SK-N-SH treated with all-trans-retinoic acid at 6 μM for 48 hours (cell line): ENCODE results near the gene KCNJ9.

Experiments
- ATAC-seq: fragments of 200-7000 bp; cut with Tn5 transposase; 3 replicates; pipeline ENCODE4 v1.9.1; 2020; ENCODE audit warnings: mild to moderate bottlenecking, moderate library complexity
- ARNTL ChIP-seq: fragments of 450-650 bp; formaldehyde crosslinking; IDR thresholded peaks from 2 replicates; pipeline ENCODE4 v1.5.0; 2020; ENCODE audit warnings: low read depth, mild to moderate bottlenecking, moderate library complexity, borderline replicate concordance
- BACH2 ChIP-seq: fragments of 250-450 bp; sonication (Bioruptor Pico); IDR thresholded peaks from 2 replicates; pipeline ENCODE4 v1.9.0; 2021; ENCODE audit warnings: mild to moderate bottlenecking, borderline replicate concordance
- CSDC2 ChIP-seq: fragments of 250-450 bp; sonication (Bioruptor Pico); IDR thresholded peaks from 2 replicates; pipeline ENCODE4 v1.5.0; 2020; ENCODE audit warnings: mild to moderate bottlenecking, moderate library complexity
- ESRRG ChIP-seq: fragments of 250-450 bp; sonication (Bioruptor Pico); IDR thresholded peaks from 2 replicates; pipeline ENCODE4 v1.6.1; 2021; ENCODE audit warnings: mild to moderate bottlenecking
- GLIS3 ChIP-seq: fragments of 250-450 bp; sonication (Bioruptor Pico); IDR thresholded peaks from 2 replicates; pipeline ENCODE4 v1.5.0; 2020; ENCODE audit warnings: mild to moderate bottlenecking, moderate library complexity
- ISL1 ChIP-seq: fragments of 250-450 bp; sonication (Bioruptor Pico); IDR thresholded peaks from 2 replicates; pipeline ENCODE4 v2.1.2; 2022; ENCODE audit warnings: mild to moderate bottlenecking, moderate library complexity
- OSR1 ChIP-seq: fragments of 250-450 bp; sonication (Bioruptor Pico); IDR thresholded peaks from 2 replicates; pipeline ENCODE4 v1.8.0; 2022; ENCODE audit warnings: moderate library complexity, mild to moderate bottlenecking, inconsistent platforms
- PATZ1 ChIP-seq: fragments of 250-450 bp; sonication (Bioruptor Pico); IDR thresholded peaks from 2 replicates; pipeline ENCODE4 v1.8.0; 2020; ENCODE audit warnings: mild to moderate bottlenecking, moderate library complexity, borderline replicate concordance
- RARB ChIP-seq: fragments of 250-450 bp; sonication (Bioruptor Pico); IDR thresholded peaks from 2 replicates; pipeline ENCODE4 v1.8.0; 2021; ENCODE audit warnings: mild to moderate bottlenecking, moderate library complexity
- SNAI2 ChIP-seq: fragments of 250-450 bp; sonication (Bioruptor Pico); IDR thresholded peaks from 2 replicates; pipeline ENCODE4 v1.5.0; 2020; ENCODE audit warnings: mild to moderate bottlenecking, moderate library complexity
- TOX ChIP-seq: fragments of 250-450 bp; sonication (Bioruptor Pico); IDR thresholded peaks from 2 replicates; pipeline ENCODE4 v1.8.0; 2021; ENCODE audit warnings: mild to moderate bottlenecking, moderate library complexity, borderline replicate concordance
- TSHZ2 ChIP-seq: fragments of 250-450 bp; sonication (Bioruptor Pico); IDR thresholded peaks from 2 replicates; pipeline ENCODE4 v1.5.0; 2020; ENCODE audit warnings: mild to moderate bottlenecking, moderate library complexity
- ZC3H10 ChIP-seq: fragments of 250-450 bp; sonication (Bioruptor Pico); IDR thresholded peaks from 2 replicates; pipeline ENCODE4 v1.5.1; 2021; ENCODE audit warnings: mild to moderate bottlenecking, moderate library complexity
- ZFP3 ChIP-seq: fragments of 250-450 bp; sonication (Bioruptor Pico); IDR thresholded peaks from 2 replicates; pipeline ENCODE4 v1.5.0; 2020; ENCODE audit warnings: mild to moderate bottlenecking, moderate library complexity
- ZFP30 ChIP-seq: fragments of 450-650 bp; formaldehyde crosslinking; IDR thresholded peaks from 2 replicates; pipeline ENCODE4 v1.5.0; 2022; ENCODE audit warnings: mild to moderate bottlenecking, moderate library complexity
- ZNF565 ChIP-seq: fragments of 450-650 bp; formaldehyde crosslinking; conservative IDR thresholded peaks from 2 replicates; pipeline ENCODE4 v1.5.0; 2020; ENCODE audit warnings: low read depth, mild to moderate bottlenecking, moderate library complexity
- ZNF70 ChIP-seq: fragments of 450-650 bp; formaldehyde crosslinking; IDR thresholded peaks from 2 replicates; pipeline ENCODE4 v1.5.0; 2020; ENCODE audit warnings: mild to moderate bottlenecking, moderate library complexity
- ZNF8 ChIP-seq: fragments of 450-650 bp; formaldehyde crosslinking; IDR thresholded peaks from 2 replicates; pipeline ENCODE4 v1.5.0; 2020; ENCODE audit warnings: mild to moderate bottlenecking, moderate library complexity
- TF ChIP-seq, protein P1 (sequence below): fragments of 250-450 bp; sonication (Bioruptor Pico); IDR thresholded peaks from 2 replicates; pipeline ENCODE4 v1.8.0; 2021; ENCODE audit warnings: low read depth, mild to moderate bottlenecking, moderate library complexity, borderline replicate concordance
- TF ChIP-seq, protein P2 (sequence below): fragments of 250-450 bp; sonication (Bioruptor Pico); IDR thresholded peaks from 2 replicates; pipeline ENCODE4 v1.5.1; 2020; ENCODE audit warnings: low read depth, mild to moderate bottlenecking, moderate library complexity

KCNJ9 gene

DNA sequence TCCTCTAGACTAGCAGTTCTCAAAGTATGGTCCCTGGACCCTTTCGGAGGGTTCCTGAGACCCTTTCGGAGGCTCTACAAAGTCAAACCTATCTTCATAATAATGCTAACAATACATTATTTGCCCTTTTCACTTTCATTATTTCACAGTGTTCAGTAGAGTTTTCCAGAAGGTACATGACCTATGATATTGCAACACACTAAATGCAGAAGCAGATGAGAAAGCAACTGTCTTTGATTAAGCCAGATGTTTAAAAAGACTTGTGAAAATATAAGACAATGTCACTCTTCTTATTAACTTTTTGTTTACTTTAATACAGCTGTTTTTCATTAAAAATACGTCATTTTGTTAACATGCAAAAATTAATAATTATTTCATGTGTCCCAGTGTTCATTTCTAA is 17.2 kb upstream of the KCNJ9 start (continued):
- TF ChIP-seq, protein P1, sequence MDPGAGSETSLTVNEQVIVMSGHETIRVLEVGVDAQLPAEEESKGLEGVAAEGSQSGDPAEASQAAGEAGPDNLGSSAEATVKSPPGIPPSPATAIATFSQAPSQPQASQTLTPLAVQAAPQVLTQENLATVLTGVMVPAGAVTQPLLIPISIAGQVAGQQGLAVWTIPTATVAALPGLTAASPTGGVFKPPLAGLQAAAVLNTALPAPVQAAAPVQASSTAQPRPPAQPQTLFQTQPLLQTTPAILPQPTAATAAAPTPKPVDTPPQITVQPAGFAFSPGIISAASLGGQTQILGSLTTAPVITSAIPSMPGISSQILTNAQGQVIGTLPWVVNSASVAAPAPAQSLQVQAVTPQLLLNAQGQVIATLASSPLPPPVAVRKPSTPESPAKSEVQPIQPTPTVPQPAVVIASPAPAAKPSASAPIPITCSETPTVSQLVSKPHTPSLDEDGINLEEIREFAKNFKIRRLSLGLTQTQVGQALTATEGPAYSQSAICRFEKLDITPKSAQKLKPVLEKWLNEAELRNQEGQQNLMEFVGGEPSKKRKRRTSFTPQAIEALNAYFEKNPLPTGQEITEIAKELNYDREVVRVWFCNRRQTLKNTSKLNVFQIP, result no peak
- no peak for TF ChIP-seq ISL1 (CRISPR knock-in tag)
- no peak for TF ChIP-seq ZNF8 (CRISPR knock-in tag)
- no peak for TF ChIP-seq CSDC2 (CRISPR knock-in tag)
- TF ChIP-seq, all 23 proteins: peak for 0

DNA sequence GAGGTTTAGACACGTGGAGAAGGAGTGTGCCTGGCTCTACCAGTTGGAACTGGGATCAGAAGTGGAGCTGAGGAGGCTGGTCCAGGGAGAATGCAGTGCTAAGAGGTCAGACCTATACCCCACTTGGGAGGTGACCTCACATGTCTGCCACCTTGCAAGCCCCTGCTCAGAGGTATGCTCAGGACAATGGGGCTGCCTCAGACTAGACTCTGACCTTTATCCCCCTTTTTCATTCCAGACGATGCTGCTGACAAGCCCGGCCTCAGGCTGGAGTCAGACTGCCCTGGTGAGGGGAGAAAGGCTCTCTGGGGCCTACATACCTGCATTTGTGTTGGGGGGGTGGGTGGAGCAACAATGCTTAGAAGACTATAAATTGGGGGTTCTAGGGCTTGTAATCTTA is 16.6 kb upstream of the KCNJ9 start:
- TF ChIP-seq TSHZ2 (CRISPR knock-in tag) (no peak), ZNF565 (CRISPR knock-in tag) (no peak), ZFP30 (no peak), OSR1 (CRISPR knock-in tag) (no peak), ESRRG (CRISPR knock-in tag) (no peak), TOX (CRISPR knock-in tag) (no peak), ISL1 (CRISPR knock-in tag) (no peak), RARB (CRISPR knock-in tag) (no peak), ZC3H10 (CRISPR knock-in tag) (no peak), ZFP3 (CRISPR knock-in tag) (no peak), BACH2 (CRISPR knock-in tag) (no peak), GLIS3 (no peak), ARNTL (no peak), PATZ1 (CRISPR knock-in tag) (no peak), ZNF8 (CRISPR knock-in tag) (no peak), ZNF70 (CRISPR knock-in tag) (no peak)
- TF ChIP-seq, protein P1, result no peak
- no peak for ATAC-seq

DNA sequence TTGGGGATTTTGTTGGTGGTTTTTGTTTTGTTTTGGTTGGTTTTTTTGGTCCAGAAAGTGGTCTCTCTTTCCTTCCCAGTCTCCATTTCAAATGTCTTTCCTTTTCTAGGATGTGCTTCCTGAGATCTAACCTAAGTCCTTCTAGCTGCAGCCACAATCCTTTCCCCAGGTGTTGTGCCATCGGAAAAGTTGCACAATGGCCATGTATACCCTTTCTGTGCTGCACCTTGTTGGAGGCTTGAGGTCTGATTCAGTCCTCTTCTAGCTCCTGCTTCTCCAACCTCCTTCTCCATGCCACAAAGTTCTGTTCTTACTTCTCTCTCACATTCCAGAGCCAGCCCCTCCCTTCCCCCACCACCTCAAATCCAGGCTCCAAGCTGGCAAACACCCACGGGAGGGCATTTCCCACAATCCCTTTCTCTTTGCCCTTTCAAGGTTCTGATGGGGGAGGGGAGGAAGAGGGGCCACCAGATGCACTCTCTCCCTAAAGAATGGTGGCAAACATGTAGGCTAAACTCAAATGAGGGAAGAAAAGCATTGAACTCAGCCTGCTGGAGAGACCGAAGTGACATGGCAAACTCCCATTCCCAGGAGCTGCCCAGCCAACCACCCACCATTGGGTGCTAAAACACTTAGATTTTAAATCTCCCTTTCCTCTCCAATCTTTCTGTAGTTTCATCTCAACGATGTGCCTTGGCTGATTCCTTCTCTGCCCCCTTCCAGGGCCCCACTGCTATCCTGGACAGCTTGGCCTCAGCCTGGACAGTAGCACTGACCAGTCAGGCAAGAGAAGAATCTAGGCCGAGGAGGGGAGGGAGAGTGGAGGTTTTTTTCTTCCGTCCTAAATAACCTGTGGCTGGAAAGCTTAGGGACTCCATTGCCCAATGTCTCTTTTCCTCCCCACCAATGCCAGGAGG is 14.3 kb upstream of the KCNJ9 start:
- TF ChIP-seq ZNF70 (CRISPR knock-in tag) (no peak), ZFP30 (no peak), ZC3H10 (CRISPR knock-in tag) (no peak), TSHZ2 (CRISPR knock-in tag) (no peak), ZFP3 (CRISPR knock-in tag) (no peak), SNAI2 (no peak), ISL1 (CRISPR knock-in tag) (no peak)
- TF ChIP-seq, protein P2, sequence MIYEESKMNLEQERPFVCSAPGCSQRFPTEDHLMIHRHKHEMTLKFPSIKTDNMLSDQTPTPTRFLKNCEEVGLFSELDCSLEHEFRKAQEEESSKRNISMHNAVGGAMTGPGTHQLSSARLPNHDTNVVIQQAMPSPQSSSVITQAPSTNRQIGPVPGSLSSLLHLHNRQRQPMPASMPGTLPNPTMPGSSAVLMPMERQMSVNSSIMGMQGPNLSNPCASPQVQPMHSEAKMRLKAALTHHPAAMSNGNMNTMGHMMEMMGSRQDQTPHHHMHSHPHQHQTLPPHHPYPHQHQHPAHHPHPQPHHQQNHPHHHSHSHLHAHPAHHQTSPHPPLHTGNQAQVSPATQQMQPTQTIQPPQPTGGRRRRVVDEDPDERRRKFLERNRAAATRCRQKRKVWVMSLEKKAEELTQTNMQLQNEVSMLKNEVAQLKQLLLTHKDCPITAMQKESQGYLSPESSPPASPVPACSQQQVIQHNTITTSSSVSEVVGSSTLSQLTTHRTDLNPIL, result no peak
- ATAC-seq, result no peak
